Epithelial cell of esophagus (primary cell): ENCODE measurements around the gene C1QTNF6.
"Not testable (repeated sequence)": the region's sequence is repeated elsewhere in the genome, so short reads cannot be mapped to it uniquely, and the experiment has no call there.

ENCODE experiments used
- DNase-seq: peaks from one replicate; pipeline ENCODE4 v3.0.0; 2010; ENCODE audit warnings: low read depth
- H3K4me3 ChIP-seq: 2 replicates; pipeline ENCODE4 v1.5.1; 2011; ENCODE audit warnings: mild to moderate bottlenecking, low read length, control low read depth
- CTCF ChIP-seq: IDR thresholded peaks from 2 replicates; pipeline ENCODE4 v1.5.1; 2011; ENCODE audit warnings: low read depth, mild to moderate bottlenecking, low read length, control low read depth, inconsistent platforms; ENCODE audit not compliant: insufficient read depth; ENCODE audit errors: missing control alignments

The C1QTNF6 gene

GRCh38 chr22:37171662-37172061 lies 16.4 kb downstream of the C1QTNF6 start:
- no peak for DNase-seq
- H3K4me3 ChIP-seq, result no peak overlapping the region
- TF ChIP-seq CTCF, result no peak

GRCh38 chr22:37170689-37171405 lies 17.2 kb downstream of the C1QTNF6 start:
- H3K4me3 ChIP-seq, DNase-seq: not testable (repeated sequence)

- TF ChIP-seq CTCF, result no peak
- no peak for DNase-seq
- no peak overlapping the region for H3K4me3 ChIP-seq
These were observed 17.9 kb downstream of the C1QTNF6 start for GRCh38 chr22:37169947-37170688.

- H3K4me3 ChIP-seq, result no peak overlapping the region
- DNase-seq, result no peak
- no peak for TF ChIP-seq CTCF
These were observed 18.6 kb downstream of the C1QTNF6 start for GRCh38 chr22:37169406-37169805.

GRCh38 chr22:37167981-37168647 lies 19.9 kb downstream of the C1QTNF6 start:
- TF ChIP-seq CTCF, result no peak
- DNase-seq, result no peak
- H3K4me3 ChIP-seq, result no peak overlapping the region

- no peak for DNase-seq
- H3K4me3 ChIP-seq, result no peak overlapping the region
- no peak for TF ChIP-seq CTCF
These were observed 20.7 kb downstream of the C1QTNF6 start for GRCh38 chr22:37167176-37167980.

GRCh38 chr22:37166675-37167066 lies 21.4 kb downstream of the C1QTNF6 start:
- DNase-seq, result peak; percentile 76
- no peak overlapping the region for H3K4me3 ChIP-seq
- TF ChIP-seq CTCF, result peak; percentile 86
